Neuronal stem cell (in vitro differentiated cells): ENCODE measurements around the gene NEU3.

Experiments
- DNase-seq: peaks from one replicate; pipeline ENCODE4 v3.0.0-alpha.2; 2013; ENCODE audit warnings: low spot score
- H2AFZ ChIP-seq: one replicate; pipeline ENCODE4 v1.6.1; 2013; ENCODE audit warnings: mild to moderate bottlenecking, low read length, inconsistent platforms
- H2AK5ac ChIP-seq: 2 replicates; pipeline ENCODE4 v1.6.1; 2013; ENCODE audit warnings: low read depth, mild to moderate bottlenecking, inconsistent platforms, low read length, moderate library complexity, mixed read lengths
- H2BK120ac ChIP-seq: 2 replicates; pipeline ENCODE4 v1.6.1; 2013; ENCODE audit warnings: low read depth, mild to moderate bottlenecking, inconsistent platforms, low read length, moderate library complexity, mixed read lengths
- H2BK12ac ChIP-seq: one replicate; pipeline ENCODE4 v1.6.1; 2013; ENCODE audit warnings: low read length, inconsistent platforms
- H2BK15ac ChIP-seq: 2 replicates; pipeline ENCODE4 v1.6.1; 2013; ENCODE audit warnings: mild to moderate bottlenecking, low read length, inconsistent platforms, mixed read lengths
- H2BK5ac ChIP-seq: one replicate; pipeline ENCODE4 v1.6.1; 2013; ENCODE audit warnings: inconsistent platforms, mild to moderate bottlenecking, low read length, moderate library complexity
- H3K14ac ChIP-seq: one replicate; pipeline ENCODE4 v1.6.1; 2013; ENCODE audit warnings: low read length, inconsistent platforms
- H3K18ac ChIP-seq: 2 replicates; pipeline ENCODE4 v1.6.1; 2013; ENCODE audit warnings: low read length, inconsistent platforms
- H3K23ac ChIP-seq: 2 replicates; pipeline ENCODE4 v1.6.1; 2013; ENCODE audit warnings: low read depth, mild to moderate bottlenecking, mixed read lengths, low read length, inconsistent platforms; ENCODE audit not compliant: poor library complexity
- H3K27ac ChIP-seq: replicated peaks from 3 replicates; pipeline ENCODE4 v1.5.1; 2013; ENCODE audit warnings: low read length, inconsistent platforms
- H3K27me3 ChIP-seq, 3 experiments: 2 replicates each; pipeline ENCODE4 v1.6.1; 2013; ENCODE audit warnings: low read length in 3 of 3, mild to moderate bottlenecking in 2 of 3, inconsistent platforms in 1 of 3, low read depth in 1 of 3, mixed read lengths in 1 of 3, moderate library complexity in 1 of 3; ENCODE audit not compliant: control insufficient read depth in 3 of 3, insufficient read depth in 3 of 3
- H3K36me3 ChIP-seq, 2 donors: replicated peaks in 1 of 2; 2 replicates each; pipeline ENCODE4 v1.6.1; 2013; ENCODE audit warnings: low read length in 2 of 2; ENCODE audit not compliant: control insufficient read depth in 2 of 2, insufficient read depth in 2 of 2
- H3K4ac ChIP-seq: 2 replicates; pipeline ENCODE4 v1.6.1; 2013; ENCODE audit warnings: inconsistent platforms, mild to moderate bottlenecking, low read length, moderate library complexity
- H3K4me1 ChIP-seq, 2 donors: 1 replicate in 1 of 2; 2 replicates in 1 of 2; pipeline ENCODE4 v1.6.1; 2013; ENCODE audit warnings: low read length in 2 of 2, low read depth in 1 of 2; ENCODE audit not compliant: control insufficient read depth in 2 of 2, insufficient read depth in 1 of 2
- H3K4me2 ChIP-seq: one replicate; pipeline ENCODE4 v1.6.1; 2013; ENCODE audit warnings: mild to moderate bottlenecking, low read length, inconsistent platforms; ENCODE audit not compliant: insufficient read depth, poor library complexity, severe bottlenecking
- H3K4me3 ChIP-seq, 2 donors: 2 replicates each; pipeline ENCODE4 v1.5.1; 2013; ENCODE audit warnings: low read length in 2 of 2, mild to moderate bottlenecking in 2 of 2, inconsistent platforms in 1 of 2, moderate library complexity in 1 of 2
- H3K79me1 ChIP-seq: one replicate; pipeline ENCODE4 v1.6.1; 2013; ENCODE audit warnings: low read depth, mild to moderate bottlenecking, inconsistent platforms, low read length, moderate library complexity
- H3K9ac ChIP-seq: one replicate; pipeline ENCODE4 v1.6.1; 2013; ENCODE audit warnings: mild to moderate bottlenecking, low read depth, low read length, inconsistent platforms; ENCODE audit not compliant: poor library complexity
- H3K9me3 ChIP-seq, 2 donors: replicated peaks in 1 of 2; 2 replicates each; pipeline versions ENCODE3 to v1.6.1; 2013; ENCODE audit warnings: low read length in 2 of 2, mild to moderate bottlenecking in 2 of 2, inconsistent platforms in 1 of 2, low read depth in 1 of 2, mixed read lengths in 1 of 2, moderate library complexity in 1 of 2; ENCODE audit not compliant: control insufficient read depth in 2 of 2, insufficient read depth in 1 of 2
- H4K8ac ChIP-seq: one replicate; pipeline ENCODE4 v1.6.1; 2013; ENCODE audit warnings: low read depth, mild to moderate bottlenecking, inconsistent platforms, low read length, moderate library complexity
- H4K91ac ChIP-seq: one replicate; pipeline ENCODE4 v1.6.1; 2013; ENCODE audit warnings: low read length, low read depth, mild to moderate bottlenecking, inconsistent platforms; ENCODE audit not compliant: poor library complexity
- WGBS, 2 donors: extraction: QIAGEN DNeasy Blood & Tissue Kit; methylation state at CpG; one replicate each; pipeline ENCODE4 v1.1.7; 2013; ENCODE audit warnings: missing lambda C conversion rate in 2 of 2, mixed read lengths in 1 of 2; ENCODE audit not compliant: insufficient read length in 2 of 2, insufficient replicate concordance in 1 of 2; ENCODE audit errors: extremely low coverage in 2 of 2; 5-methylcytosine and 5-hydroxymethylcytosine counted together

The NEU3 gene

DNA sequence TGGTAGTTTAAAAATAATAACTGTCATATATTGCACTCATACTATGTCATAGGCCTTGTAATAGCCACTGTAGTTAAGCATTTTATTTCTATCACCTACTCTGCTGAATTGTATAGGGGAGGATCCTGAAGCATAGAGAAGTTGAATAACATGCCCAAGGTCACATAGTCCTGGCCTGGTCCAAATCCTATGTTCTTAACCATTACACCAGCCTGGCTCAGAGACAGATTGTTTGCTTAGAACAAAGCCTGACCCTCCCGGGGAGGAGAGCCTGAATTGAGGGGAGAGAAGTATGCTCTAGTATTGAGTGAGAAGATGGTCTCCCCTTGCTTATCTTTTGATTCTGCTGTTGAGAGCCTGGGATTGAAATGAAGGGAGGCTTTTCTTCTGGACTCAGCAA is 2.2 kb downstream of the NEU3 start:
- Histone ChIP-seq H2AFZ (no peak overlapping the region), H3K9me3 (no peaks in the 10 kb centered on the region), H3K4me1 (peaks cover 0 to 2% of the 10 kb centered on the region in 2 donors), H3K27me3 (no peaks in the 10 kb centered on the region), H4K8ac (no peak overlapping the region), H3K18ac (no peak overlapping the region), H3K4me3 (no peak overlapping the region), H3K23ac (no peak overlapping the region), H2BK15ac (no peak overlapping the region), H3K27ac (no peak overlapping the region), H4K91ac (no peak overlapping the region), H3K4ac (no peak overlapping the region), H2BK5ac (no peak overlapping the region), H2BK12ac (no peak overlapping the region), H3K79me1 (no peaks in the 10 kb centered on the region), H3K9ac (no peak overlapping the region), H2AK5ac (no peak overlapping the region), H3K36me3 (peaks cover 11 to 23% of the 10 kb centered on the region in 2 donors), H2BK120ac (no peak overlapping the region), H3K14ac (no peak overlapping the region), H3K4me2 (no peak overlapping the region)
- DNase-seq: no peak
- no CpG with 5 or more reads among the region's 1 CpG for WGBS, 2 donors

- H3K9me3 ChIP-seq: no peaks in the 10 kb centered on the region
- no peak overlapping the region for H3K4me2 ChIP-seq
- H3K36me3 ChIP-seq: peaks cover 14 to 34% of the 10 kb centered on the region in 2 donors
- H3K4ac ChIP-seq: no peak overlapping the region
- H4K8ac ChIP-seq: no peak overlapping the region
- no peaks in the 10 kb centered on the region for H3K79me1 ChIP-seq
- H2AFZ ChIP-seq: no peak overlapping the region
- no peak overlapping the region for H2BK120ac ChIP-seq
- H4K91ac ChIP-seq: no peak overlapping the region
- H3K18ac ChIP-seq: no peak overlapping the region
- DNase-seq: no peak
- no peak overlapping the region for H3K4me3 ChIP-seq
- H2BK5ac ChIP-seq: no peak overlapping the region
- WGBS, 2 donors: no CpG with 5 or more reads among the region's 5 CpGs
- H2AK5ac ChIP-seq: no peak overlapping the region
- no peak overlapping the region for H3K14ac ChIP-seq
- H2BK15ac ChIP-seq: no peak overlapping the region
- no peaks in the 10 kb centered on the region for H3K27me3 ChIP-seq
- H3K9ac ChIP-seq: no peak overlapping the region
- no peak overlapping the region for H2BK12ac ChIP-seq
- H3K23ac ChIP-seq: no peak overlapping the region
- no peak overlapping the region for H3K27ac ChIP-seq
- peaks cover 0 to 2% of the 10 kb centered on the region in 2 donors for H3K4me1 ChIP-seq
Observed at GRCh38 chr11:74992852-74993251, 4.1 kb downstream of the NEU3 start.

GRCh38 chr11:75000975-75001354 is 12.2 kb downstream of the NEU3 start:
- WGBS, 2 donors: no CpG with 5 or more reads among the region's 3 CpGs
- Histone ChIP-seq H3K27ac (no peak overlapping the region), H3K9me3 (no peaks in the 10 kb centered on the region), H4K8ac (no peak overlapping the region), H3K18ac (no peak overlapping the region), H3K9ac (no peak overlapping the region), H3K4ac (no peak overlapping the region), H3K79me1 (no peaks in the 10 kb centered on the region), H3K14ac (no peak overlapping the region), H3K4me1 (no peaks in the 10 kb centered on the region), H3K23ac (no peak overlapping the region), H4K91ac (no peak overlapping the region), H2BK5ac (no peak overlapping the region), H3K4me3 (no peak overlapping the region), H2AFZ (no peak overlapping the region), H2BK15ac (no peak overlapping the region), H2BK12ac (no peak overlapping the region), H3K4me2 (no peak overlapping the region), H3K36me3 (peaks cover 11 to 19% of the 10 kb centered on the region in 2 donors), H2AK5ac (no peak overlapping the region), H2BK120ac (no peak overlapping the region), H3K27me3 (no peaks in the 10 kb centered on the region)
- no peak for DNase-seq

DNA sequence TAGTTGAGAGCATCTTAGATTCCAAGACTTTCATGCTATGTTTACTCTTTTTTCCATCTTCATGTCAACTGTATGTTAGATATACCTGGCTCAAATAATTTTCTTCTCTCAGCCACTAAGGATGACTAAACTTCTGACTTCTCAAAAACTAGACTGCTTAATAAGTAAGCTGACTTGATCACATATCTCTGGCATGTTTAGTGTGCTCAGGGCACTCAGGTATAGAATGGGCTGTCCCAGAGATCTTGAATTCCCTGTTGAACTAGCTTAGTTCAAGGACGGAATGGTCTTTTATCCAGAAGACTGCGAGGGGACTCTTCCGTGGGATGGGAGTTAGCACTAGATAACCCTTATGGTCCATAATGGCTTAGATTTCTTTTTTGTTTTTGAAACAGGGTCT is 13.0 kb downstream of the NEU3 start:
- H3K36me3 ChIP-seq: peaks cover 12 to 19% of the 10 kb centered on the region in 2 donors
- no peaks in the 10 kb centered on the region for H3K4me1 ChIP-seq
- no peaks in the 10 kb centered on the region for H3K9me3 ChIP-seq
- no peak overlapping the region for H4K8ac ChIP-seq
- DNase-seq: no peak
- H3K27ac ChIP-seq: no peak overlapping the region
- no peak overlapping the region for H3K14ac ChIP-seq
- no peak overlapping the region for H3K23ac ChIP-seq
- H3K4ac ChIP-seq: no peak overlapping the region
- H3K18ac ChIP-seq: no peak overlapping the region
- H3K27me3 ChIP-seq: no peaks in the 10 kb centered on the region
- H4K91ac ChIP-seq: no peak overlapping the region
- WGBS, 2 donors: no CpG with 5 or more reads among the region's 3 CpGs
- no peak overlapping the region for H2BK12ac ChIP-seq
- no peak overlapping the region for H2BK15ac ChIP-seq
- H2BK120ac ChIP-seq: no peak overlapping the region
- no peak overlapping the region for H2BK5ac ChIP-seq
- H2AFZ ChIP-seq: no peak overlapping the region
- no peak overlapping the region for H3K4me2 ChIP-seq
- H3K4me3 ChIP-seq: no peak overlapping the region
- no peak overlapping the region for H3K9ac ChIP-seq
- H2AK5ac ChIP-seq: no peak overlapping the region
- H3K79me1 ChIP-seq: no peaks in the 10 kb centered on the region
